Activated CD8-positive, alpha-beta memory T cell treated with anti-CD3 and anti-CD28 coated beads for 48 hours (primary cell): ENCODE data around the gene TRIML1.

Source experiments
- DNase-seq, 3 experiments: peaks; one replicate each; pipeline ENCODE4 v3.0.0-alpha.2; 2020; ENCODE audit warnings: low read depth in 2 of 3, low spot score in 2 of 3

TRIML1 gene, protein sequence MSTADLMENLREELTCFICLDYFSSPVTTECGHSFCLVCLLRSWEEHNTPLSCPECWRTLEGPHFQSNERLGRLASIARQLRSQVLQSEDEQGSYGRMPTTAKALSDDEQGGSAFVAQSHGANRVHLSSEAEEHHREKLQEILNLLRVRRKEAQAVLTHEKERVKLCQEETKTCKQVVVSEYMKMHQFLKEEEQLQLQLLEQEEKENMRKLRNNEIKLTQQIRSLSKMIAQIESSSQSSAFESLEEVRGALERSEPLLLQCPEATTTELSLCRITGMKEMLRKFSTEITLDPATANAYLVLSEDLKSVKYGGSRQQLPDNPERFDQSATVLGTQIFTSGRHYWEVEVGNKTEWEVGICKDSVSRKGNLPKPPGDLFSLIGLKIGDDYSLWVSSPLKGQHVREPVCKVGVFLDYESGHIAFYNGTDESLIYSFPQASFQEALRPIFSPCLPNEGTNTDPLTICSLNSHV

GRCh38 chr4:188139141-188139540, at the start of gene TRIML1:
Gene TRIML1, plus strand, starts transcription at chr4:188139441. Its CDS starts 118 bp downstream, at chr4:188139559.
- no peak for DNase-seq

DNA sequence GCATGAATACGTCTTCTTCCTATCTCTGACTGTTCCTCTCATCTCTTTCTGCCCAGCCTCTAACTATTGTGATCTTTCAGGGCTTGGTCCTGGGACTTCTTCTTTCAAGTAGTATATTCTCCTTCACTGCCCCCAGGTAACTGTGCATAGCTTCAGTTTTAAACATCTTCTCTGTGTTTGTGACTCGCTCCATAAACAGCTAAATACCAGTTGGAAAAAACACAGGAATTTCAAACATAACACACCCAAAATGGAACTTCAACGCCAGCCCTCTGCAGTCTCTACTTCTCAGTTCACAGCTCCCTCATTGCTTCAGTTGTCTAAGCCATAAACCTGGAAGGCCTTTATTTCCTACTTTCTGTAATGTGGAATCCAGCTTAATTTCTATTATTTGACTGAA, 46.4 kb upstream of the TRIML1 start:
- no peak for DNase-seq

- no peak for DNase-seq
These were observed 32.8 kb upstream of the TRIML1 start for GRCh38 chr4:188106454-188106853.

GRCh38 chr4:188107931-188108843, 31.1 kb upstream of the TRIML1 start:
- DNase-seq, result no peak

GRCh38 chr4:188109157-188109755, 30.0 kb upstream of the TRIML1 start, which contains the start of gene TRIML2:
Gene TRIML2, minus strand, starts transcription at chr4:188109603. Its CDS starts 4,235 bp downstream, at chr4:188105368.
- no peak for DNase-seq

DNA sequence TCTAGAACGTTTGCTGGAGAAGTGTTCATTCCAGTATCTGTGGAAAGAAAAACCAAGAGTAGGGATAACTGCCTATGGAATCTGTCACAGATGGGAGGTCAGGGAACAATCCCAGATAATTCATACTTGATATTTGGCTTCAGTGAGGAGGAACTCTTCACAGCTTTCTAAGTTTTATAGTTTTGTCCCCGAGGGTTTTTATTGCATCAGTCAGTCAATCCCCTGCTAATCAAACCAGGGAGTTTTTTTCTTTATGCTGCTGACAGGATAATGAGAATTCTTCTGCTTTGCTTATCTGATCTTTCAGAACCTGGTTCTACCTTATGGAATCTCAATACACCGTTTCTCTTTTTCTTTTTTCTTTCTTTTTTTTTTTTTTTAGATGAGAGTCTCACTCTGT, 29.2 kb upstream of the TRIML1 start:
- no peak for DNase-seq

- no peak for DNase-seq
These were observed 28.3 kb upstream of the TRIML1 start for GRCh38 chr4:188110741-188111471.

- no peak for DNase-seq
These were observed 27.3 kb upstream of the TRIML1 start for GRCh38 chr4:188111955-188112354.

DNA sequence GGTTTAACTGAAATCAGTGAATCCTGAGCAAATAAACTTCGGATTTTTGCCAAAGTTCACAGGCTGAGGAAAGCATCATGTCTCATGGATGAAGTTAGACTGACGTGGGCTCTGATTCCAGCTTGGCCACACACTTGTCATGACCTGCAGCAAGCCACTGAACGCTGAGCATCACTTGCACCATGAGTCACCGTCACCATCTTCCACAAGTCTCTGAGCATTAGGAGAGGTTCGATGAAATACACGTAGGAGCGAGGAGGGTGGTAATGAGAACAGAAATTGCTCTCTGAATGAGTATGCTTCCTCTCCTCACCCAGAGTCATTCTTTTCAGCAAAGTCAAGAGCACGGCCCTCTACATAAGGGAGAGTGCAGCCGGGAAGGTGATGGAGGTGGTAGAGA, 26.1 kb upstream of the TRIML1 start:
- no peak for DNase-seq

DNA sequence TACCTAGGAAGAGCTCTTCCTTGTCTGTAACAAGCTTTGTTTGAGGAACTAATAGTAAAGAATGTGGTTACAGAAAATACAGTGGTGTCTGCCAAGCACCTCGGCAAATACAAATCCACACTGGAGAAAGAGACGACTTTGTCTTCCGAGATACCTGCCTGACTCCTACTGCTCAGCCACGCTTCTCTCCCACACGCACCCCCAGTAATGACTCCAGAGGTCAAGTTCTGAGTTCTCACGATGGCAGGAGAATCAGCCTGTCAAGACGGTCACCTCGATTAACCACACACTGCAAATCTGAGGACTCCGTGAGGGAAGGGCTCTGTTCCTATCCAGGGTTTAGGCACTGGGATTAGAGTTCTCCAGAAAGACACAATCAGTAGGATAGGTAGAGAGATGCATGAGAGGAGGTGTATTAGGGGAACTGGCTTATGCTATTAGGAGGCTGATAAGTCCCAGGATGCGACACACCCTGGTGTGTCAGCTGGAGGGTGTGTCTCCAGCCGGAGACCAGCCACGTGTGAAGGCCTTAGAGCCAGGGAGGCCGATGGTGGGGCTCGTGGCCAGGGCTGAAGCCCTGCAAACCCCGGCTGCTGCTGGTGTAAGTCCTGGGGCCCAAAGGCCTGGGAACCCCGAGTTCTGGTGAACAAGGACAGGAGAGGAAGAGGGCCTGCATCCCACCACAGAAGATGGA, 21.5 kb upstream of the TRIML1 start:
- DNase-seq, result no peak

GRCh38 chr4:188121530-188121929, 17.7 kb upstream of the TRIML1 start:
- no peak for DNase-seq

DNA sequence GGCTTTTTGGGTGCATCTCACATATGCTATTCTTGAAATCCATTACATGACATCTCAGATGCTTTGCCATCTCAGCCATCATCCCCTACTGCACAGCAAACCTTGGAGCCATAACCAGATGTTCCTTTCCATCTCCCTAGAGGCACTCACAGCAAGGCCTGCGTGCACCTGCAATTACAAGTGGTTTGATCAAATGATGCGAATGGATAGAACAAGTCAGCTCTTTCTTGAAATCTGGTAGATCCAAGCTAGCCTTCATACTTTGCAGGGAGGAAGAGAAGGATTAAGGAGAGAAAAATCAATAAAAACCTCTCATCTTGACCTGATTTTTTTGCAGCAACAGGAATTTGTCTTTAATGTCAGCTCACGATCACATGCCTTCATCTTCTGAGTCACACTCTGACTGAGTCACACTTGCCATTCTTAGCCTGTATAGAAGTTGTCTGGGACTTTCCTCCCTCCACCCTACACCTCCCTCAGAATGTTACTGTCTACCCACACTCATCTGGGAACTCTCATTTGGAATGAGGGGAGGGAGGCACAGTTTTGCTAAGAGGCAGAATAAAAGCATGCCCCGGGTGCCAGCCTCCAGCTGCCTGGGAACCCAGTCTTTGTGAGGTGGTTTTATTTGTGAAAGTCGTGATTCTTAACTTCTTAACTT, 11.9 kb upstream of the TRIML1 start:
- DNase-seq, result no peak

DNA sequence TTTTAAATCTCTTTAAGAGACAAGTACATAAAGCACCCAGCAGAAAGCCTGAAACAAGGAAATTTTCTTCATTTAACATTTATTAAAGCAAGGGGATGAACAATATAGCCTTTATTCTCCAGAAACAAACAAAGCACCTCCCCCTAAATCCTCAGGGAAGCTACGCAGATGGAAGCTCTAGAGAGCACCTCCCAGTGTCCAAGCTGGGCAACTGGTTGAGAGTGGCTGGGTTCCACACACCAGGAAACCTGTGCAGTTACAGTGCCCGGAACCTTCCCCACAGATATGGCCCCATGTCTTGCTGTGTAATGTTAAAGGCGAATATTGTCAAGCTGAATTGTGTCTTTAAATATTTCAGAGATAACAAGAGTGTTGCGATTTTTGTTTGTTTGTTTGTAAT, 8.9 kb upstream of the TRIML1 start:
- DNase-seq, result no peak

DNA sequence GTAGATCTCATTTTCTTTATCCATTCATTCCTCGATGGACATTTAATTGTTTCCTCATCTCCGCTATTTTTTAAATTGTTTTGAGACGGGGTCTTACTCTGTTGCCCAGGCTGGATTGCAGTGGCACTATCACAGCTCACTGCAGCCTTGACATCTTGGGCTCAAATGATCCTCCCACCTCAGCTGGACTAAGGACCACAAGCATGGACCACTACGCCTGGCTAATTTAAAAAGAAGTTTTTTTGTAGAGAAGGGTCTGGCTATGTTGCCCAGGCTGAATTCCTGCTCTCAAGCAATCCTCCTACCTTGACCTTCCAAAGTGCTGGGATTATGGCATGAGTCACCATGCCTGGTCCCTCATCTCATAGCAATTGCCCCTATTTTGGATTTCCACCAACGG, 7.0 kb upstream of the TRIML1 start:
- DNase-seq, result no peak

GRCh38 chr4:188138227-188138626, 1.0 kb upstream of the TRIML1 start:
- DNase-seq, result no peak

GRCh38 chr4:188139671-188140070, 430 bp downstream of the TRIML1 start:
- DNase-seq, result no peak

DNA sequence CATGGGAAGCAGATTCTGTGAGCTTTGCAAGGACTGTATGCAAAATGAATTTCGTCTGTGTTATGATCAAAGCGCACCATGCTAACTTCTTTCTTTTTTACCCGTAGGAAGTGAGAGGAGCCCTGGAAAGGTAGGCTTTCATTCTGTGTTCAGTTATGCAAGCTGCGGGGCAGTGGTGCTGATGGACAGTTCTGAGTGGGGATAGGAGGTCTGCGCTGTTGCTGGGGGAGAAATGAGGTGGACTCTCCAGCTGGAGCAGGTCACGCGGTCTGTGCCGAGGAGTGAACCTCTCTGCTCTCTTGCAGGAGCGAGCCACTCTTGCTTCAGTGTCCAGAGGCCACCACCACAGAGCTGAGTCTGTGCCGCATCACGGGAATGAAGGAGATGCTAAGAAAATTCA, 4.5 kb downstream of the TRIML1 start:
- DNase-seq, result no peak

- DNase-seq, result no peak
These were observed 6.4 kb downstream of the TRIML1 start for GRCh38 chr4:188145601-188146000.

GRCh38 chr4:188146618-188147017, 7.4 kb downstream of the TRIML1 start:
- DNase-seq, result no peak

DNA sequence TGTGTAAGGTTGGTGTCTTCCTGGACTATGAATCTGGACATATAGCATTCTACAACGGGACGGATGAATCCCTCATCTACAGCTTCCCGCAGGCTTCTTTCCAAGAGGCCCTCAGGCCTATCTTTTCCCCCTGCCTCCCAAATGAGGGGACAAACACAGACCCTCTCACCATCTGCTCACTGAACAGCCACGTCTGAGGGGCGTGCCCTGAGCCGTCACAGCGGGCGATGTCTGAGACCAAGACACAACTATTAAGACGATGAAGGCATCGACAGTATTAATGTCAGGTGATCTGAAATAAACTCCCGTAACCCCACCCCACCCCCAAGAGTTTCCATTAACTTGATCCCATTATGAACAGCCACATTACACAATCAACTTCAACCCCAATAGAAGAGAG, 7.9 kb downstream of the TRIML1 start:
- no peak for DNase-seq
